Measurements from ENCODE around the gene CLEC11A.

GRCh38 chr19:50719566-50719965 lies 3.6 kb upstream of the CLEC11A start, which contains the start of gene SHANK1:
- TF ChIP-seq, protein P1, sequence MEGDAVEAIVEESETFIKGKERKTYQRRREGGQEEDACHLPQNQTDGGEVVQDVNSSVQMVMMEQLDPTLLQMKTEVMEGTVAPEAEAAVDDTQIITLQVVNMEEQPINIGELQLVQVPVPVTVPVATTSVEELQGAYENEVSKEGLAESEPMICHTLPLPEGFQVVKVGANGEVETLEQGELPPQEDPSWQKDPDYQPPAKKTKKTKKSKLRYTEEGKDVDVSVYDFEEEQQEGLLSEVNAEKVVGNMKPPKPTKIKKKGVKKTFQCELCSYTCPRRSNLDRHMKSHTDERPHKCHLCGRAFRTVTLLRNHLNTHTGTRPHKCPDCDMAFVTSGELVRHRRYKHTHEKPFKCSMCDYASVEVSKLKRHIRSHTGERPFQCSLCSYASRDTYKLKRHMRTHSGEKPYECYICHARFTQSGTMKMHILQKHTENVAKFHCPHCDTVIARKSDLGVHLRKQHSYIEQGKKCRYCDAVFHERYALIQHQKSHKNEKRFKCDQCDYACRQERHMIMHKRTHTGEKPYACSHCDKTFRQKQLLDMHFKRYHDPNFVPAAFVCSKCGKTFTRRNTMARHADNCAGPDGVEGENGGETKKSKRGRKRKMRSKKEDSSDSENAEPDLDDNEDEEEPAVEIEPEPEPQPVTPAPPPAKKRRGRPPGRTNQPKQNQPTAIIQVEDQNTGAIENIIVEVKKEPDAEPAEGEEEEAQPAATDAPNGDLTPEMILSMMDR (IDR thresholded peaks at IDR 0.05; ENCODE audit: poor library complexity, severe bottlenecking): no peak
- TF ChIP-seq REST (IDR thresholded peaks at IDR 0.05; ENCODE audit: borderline replicate concordance) (no peak), EZH2 (IDR thresholded peaks at IDR 0.05; ENCODE audit: borderline replicate concordance, insufficient read depth, low read length, poor library complexity, severe bottlenecking) (no peak), EP300 (conservative IDR thresholded peaks at IDR 0.05; ENCODE audit: poor library complexity, severe bottlenecking) (no peak), TAF1 (IDR thresholded peaks at IDR 0.05; ENCODE audit: low read depth) (no peak), MXI1 (conservative IDR thresholded peaks at IDR 0.05; ENCODE audit: poor library complexity, severe bottlenecking) (no peak), POLR2AphosphoS5 (IDR thresholded peaks at IDR 0.05) (peak; percentile 73), RAD21 (conservative IDR thresholded peaks at IDR 0.05) (no peak)

All from neural cell (in vitro differentiated cells).